Measurements from ENCODE around the gene CCM2.

The CCM2 gene

DNA sequence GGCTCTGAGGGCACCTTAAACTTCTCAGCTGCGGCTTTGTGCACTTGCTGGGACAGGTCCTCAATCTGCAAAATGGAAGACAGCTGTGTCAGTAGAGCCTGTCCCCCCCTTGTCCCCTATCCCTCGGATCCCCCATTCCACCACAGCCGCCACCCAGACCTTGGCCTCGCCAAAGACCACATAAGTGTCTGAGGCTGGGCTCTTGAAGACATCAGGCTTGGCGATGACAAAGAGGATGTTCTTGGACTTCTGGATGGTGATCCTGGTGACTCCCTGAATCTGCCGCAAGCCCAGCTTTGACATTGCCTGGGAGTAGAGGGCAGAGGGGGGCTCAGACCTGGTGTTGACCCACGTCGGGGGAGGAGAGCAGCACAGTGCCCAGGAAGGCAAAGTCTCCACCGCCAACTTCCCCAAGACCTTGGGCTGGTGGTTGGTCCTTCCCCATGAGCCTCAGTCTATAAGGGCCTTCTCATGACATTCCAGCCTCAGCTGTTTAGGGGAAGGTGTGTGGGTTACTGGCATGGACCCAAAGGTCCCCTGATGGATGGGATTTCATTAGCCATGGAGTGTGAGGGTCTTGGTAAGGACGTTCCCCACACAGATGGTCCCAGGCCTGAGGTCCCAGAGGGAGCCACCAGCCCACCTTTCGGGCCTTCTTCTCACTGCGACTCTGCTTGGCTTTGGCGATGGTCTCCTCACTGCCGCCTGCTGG lies 81.1 kb downstream of the CCM2 start:
- H3K27ac ChIP-seq (ENCODE audit: low read depth, low read length), result no peak overlapping the region
- H3K4me3 ChIP-seq (ENCODE audit: low read depth in 1 of 2, low read length in 2 of 2), result no peak overlapping the region
- H3K9me3 ChIP-seq (ENCODE audit: control insufficient read depth in 1 of 2, low read length in 2 of 2), result no peaks in the 10 kb centered on the region
- no peak overlapping the region for H3K9ac ChIP-seq (ENCODE audit: low read depth in 1 of 2, low read length in 2 of 2)
- peaks cover 4 to 17% of the 10 kb centered on the region in 2 donors for H3K36me3 ChIP-seq (ENCODE audit: control insufficient read depth in 1 of 2, insufficient read depth in 2 of 2, low read length in 2 of 2)
- no peaks in the 10 kb centered on the region for H3K27me3 ChIP-seq (ENCODE audit: control insufficient read depth in 1 of 2, insufficient read depth in 2 of 2, low read length in 2 of 2)
- H3K4me1 ChIP-seq (ENCODE audit: control insufficient read depth in 1 of 2, insufficient read depth in 2 of 2, low read length in 2 of 2), result no peaks in the 10 kb centered on the region

DNA sequence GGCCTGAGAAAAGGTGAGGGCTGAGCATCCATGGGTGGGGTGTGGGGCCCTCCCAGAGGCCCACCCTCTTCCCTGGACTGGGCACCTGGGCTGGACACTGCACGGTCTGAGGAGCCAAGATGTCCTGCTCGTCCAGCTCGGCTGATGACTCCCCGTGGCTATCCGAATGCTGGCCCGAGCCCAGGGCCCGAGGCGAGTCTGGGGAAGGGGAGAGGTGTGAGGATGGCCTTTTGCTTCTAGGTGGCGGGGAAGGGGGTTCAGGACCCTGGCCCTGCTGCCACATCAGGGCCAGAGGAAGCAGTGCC lies 81.6 kb downstream of the CCM2 start:
- H3K27ac ChIP-seq (ENCODE audit: low read depth, low read length), result no peak overlapping the region
- H3K27me3 ChIP-seq (ENCODE audit: control insufficient read depth in 1 of 2, insufficient read depth in 2 of 2, low read length in 2 of 2), result no peaks in the 10 kb centered on the region
- H3K4me1 ChIP-seq (ENCODE audit: control insufficient read depth in 1 of 2, insufficient read depth in 2 of 2, low read length in 2 of 2), result no peaks in the 10 kb centered on the region
- no peaks in the 10 kb centered on the region for H3K9me3 ChIP-seq (ENCODE audit: control insufficient read depth in 1 of 2, low read length in 2 of 2)
- peaks cover 0 to 12% of the 10 kb centered on the region in 2 donors for H3K36me3 ChIP-seq (ENCODE audit: control insufficient read depth in 1 of 2, insufficient read depth in 2 of 2, low read length in 2 of 2)
- no peak overlapping the region for H3K4me3 ChIP-seq (ENCODE audit: low read depth in 1 of 2, low read length in 2 of 2)
- no peak overlapping the region for H3K9ac ChIP-seq (ENCODE audit: low read depth in 1 of 2, low read length in 2 of 2)

DNA sequence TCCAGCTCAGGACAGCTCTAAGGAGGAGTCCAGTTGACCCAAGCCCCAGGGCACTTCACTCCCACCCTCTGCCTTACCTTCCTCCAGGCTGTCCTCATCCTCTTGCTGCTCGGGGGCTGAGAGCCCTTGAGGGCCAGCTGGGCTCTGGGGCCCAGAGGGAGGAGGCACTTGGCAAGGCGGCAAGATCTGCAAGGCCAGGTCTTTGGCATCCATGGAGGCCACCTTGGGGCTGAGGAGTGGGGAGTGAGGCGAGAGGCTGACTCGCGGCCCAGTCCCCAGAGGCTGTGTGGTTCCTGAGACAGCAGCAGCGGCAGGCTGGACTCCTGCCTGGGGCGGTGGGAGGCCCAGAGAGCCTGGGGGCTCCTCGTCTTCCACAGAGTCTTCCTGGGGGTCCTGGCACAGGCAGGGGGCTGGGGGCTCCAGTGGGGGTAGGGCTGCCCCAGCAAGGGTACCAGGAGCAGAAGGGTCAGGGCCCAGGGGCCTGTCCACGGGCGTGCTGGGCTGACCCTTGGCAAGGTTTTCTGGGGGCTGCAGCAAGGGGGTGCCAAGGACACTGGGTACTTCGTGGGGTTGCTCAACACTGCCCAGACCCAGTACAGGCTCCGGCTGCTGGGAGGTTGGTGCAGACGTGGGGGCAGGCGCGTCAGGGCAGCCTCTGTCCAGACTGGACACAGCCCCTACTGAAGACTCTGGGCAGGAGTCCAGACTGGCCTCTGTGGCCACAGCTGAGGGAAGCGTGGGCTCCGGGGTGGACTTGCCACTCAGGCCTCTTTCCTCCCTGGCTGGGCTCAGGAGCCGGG lies 82.2 kb downstream of the CCM2 start:
- Histone ChIP-seq H3K36me3 (ENCODE audit: control insufficient read depth in 1 of 2, insufficient read depth in 2 of 2, low read length in 2 of 2) (peaks cover 0 to 7% of the 10 kb centered on the region in 2 donors), H3K9ac (ENCODE audit: low read depth in 1 of 2, low read length in 2 of 2) (no peak overlapping the region), H3K4me3 (ENCODE audit: low read depth in 1 of 2, low read length in 2 of 2) (no peak overlapping the region)

DNA sequence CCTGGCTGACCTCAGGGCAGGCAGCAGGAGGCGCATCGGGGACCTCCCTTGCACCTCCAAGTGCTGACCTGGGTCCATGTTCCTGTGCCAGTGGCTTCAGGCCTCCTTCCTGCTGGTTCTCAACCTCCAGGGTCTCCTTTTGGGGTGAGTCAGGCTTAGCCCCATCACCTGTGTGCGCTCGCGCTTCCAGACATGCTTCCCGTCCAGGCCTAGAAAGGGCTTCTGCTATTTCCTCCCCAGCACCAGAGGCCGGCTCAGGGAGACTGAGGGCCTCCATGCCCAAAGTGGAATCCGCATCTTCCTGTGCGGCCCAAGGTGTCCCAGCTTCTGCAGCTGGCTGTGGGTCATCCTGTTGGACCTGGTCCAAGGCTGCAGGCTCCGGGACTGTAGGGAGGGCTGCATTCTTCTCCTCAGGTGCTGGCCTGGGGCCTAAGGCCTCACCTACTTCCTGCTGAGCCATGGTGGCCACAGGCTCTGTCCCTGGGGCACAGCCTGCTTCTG lies 82.9 kb downstream of the CCM2 start:
- Histone ChIP-seq H3K4me1 (ENCODE audit: control insufficient read depth in 1 of 2, insufficient read depth in 2 of 2, low read length in 2 of 2) (no peaks in the 10 kb centered on the region), H3K9ac (ENCODE audit: low read depth in 1 of 2, low read length in 2 of 2) (no peak overlapping the region), H3K27ac (ENCODE audit: low read depth, low read length) (no peak overlapping the region)

More for the DNA sequence above, 82.2 kb downstream of the CCM2 start:
- Histone ChIP-seq H3K9me3 (ENCODE audit: control insufficient read depth in 1 of 2, low read length in 2 of 2) (no peaks in the 10 kb centered on the region), H3K4me1 (ENCODE audit: control insufficient read depth in 1 of 2, insufficient read depth in 2 of 2, low read length in 2 of 2) (no peaks in the 10 kb centered on the region), H3K27me3 (ENCODE audit: control insufficient read depth in 1 of 2, insufficient read depth in 2 of 2, low read length in 2 of 2) (no peaks in the 10 kb centered on the region), H3K27ac (ENCODE audit: low read depth, low read length) (no peak overlapping the region)

DNA sequence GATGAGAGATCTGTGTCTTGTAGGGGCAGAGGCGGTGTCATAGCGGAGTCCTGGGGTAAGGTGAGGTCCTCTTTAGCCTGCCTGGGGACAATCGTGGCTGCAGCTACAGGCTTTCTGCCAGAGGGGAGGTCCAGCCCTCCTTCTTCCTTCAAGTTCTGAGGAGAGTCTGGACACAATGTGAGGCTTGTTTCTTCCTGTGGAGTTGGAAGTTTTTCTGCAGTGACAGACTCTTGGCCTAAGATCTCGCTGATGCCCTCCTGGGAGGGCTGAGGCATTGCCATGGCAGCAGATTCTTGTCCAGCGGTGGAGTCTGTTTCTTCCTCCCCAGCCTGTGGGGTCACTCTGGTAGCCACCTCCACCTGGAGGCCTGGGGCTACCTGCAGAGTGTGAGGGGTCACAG lies 84.3 kb downstream of the CCM2 start:
- Histone ChIP-seq H3K27ac (ENCODE audit: low read depth, low read length) (no peak overlapping the region), H3K9me3 (ENCODE audit: control insufficient read depth in 1 of 2, low read length in 2 of 2) (no peaks in the 10 kb centered on the region), H3K9ac (ENCODE audit: low read depth in 1 of 2, low read length in 2 of 2) (no peak overlapping the region), H3K4me1 (ENCODE audit: control insufficient read depth in 1 of 2, insufficient read depth in 2 of 2, low read length in 2 of 2) (no peaks in the 10 kb centered on the region), H3K4me3 (ENCODE audit: low read depth in 1 of 2, low read length in 2 of 2) (no peak overlapping the region), H3K36me3 (ENCODE audit: control insufficient read depth in 1 of 2, insufficient read depth in 2 of 2, low read length in 2 of 2) (no peaks in the 10 kb centered on the region), H3K27me3 (ENCODE audit: control insufficient read depth in 1 of 2, insufficient read depth in 2 of 2, low read length in 2 of 2) (peaks cover 4 to 6% of the 10 kb centered on the region in 2 donors)

More for the DNA sequence above, 82.9 kb downstream of the CCM2 start:
- H3K36me3 ChIP-seq (ENCODE audit: control insufficient read depth in 1 of 2, insufficient read depth in 2 of 2, low read length in 2 of 2), result peaks cover 0 to 4% of the 10 kb centered on the region in 2 donors
- no peak overlapping the region for H3K4me3 ChIP-seq (ENCODE audit: low read depth in 1 of 2, low read length in 2 of 2)
- no peaks in the 10 kb centered on the region for H3K9me3 ChIP-seq (ENCODE audit: control insufficient read depth in 1 of 2, low read length in 2 of 2)
- H3K27me3 ChIP-seq (ENCODE audit: control insufficient read depth in 1 of 2, insufficient read depth in 2 of 2, low read length in 2 of 2), result peaks cover 0 to under 1% of the 10 kb centered on the region in 2 donors

DNA sequence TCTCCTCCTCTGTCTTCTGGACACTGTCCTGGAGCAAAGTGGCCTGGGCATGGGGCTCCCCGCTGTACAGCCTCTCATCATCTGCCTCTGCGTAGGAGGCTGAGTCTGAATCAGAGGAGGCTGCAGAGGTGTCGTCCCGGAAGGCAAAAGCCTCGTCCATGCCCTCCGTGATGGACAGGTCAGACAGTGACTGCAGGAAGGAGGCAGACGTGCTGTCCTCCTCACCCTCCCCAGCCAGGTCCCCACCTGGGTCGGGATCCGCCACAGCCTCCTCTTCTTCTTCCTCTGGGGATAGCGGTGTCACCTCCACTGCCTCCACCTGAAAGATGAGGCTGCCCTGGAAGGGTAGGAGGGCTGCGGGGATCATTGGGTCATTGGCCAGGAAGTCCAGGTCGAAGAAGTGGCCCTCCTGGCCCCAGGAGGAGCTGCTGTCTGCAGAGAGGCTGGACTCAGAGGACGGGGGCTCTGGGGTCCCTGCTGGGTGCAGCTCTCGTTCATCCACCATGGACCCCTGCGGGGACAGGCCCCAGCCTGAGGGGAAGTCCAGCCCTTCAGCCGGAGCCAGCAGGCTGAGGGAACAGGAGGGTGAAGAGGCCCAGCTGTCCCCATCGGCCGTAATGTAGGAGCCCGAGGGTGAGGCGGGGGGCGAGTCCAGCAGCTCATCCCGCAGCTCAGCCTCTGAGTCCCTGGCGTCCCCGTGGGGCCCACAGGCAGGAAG lies 85.1 kb downstream of the CCM2 start:
- Histone ChIP-seq H3K9me3 (ENCODE audit: control insufficient read depth in 1 of 2, low read length in 2 of 2) (no peaks in the 10 kb centered on the region), H3K4me1 (ENCODE audit: control insufficient read depth in 1 of 2, insufficient read depth in 2 of 2, low read length in 2 of 2) (no peaks in the 10 kb centered on the region), H3K36me3 (ENCODE audit: control insufficient read depth in 1 of 2, insufficient read depth in 2 of 2, low read length in 2 of 2) (no peaks in the 10 kb centered on the region), H3K27me3 (ENCODE audit: control insufficient read depth in 1 of 2, insufficient read depth in 2 of 2, low read length in 2 of 2) (peaks cover 6 to 9% of the 10 kb centered on the region in 2 donors), H3K9ac (ENCODE audit: low read depth in 1 of 2, low read length in 2 of 2) (no peak overlapping the region), H3K4me3 (ENCODE audit: low read depth in 1 of 2, low read length in 2 of 2) (no peak overlapping the region), H3K27ac (ENCODE audit: low read depth, low read length) (no peak overlapping the region)

DNA sequence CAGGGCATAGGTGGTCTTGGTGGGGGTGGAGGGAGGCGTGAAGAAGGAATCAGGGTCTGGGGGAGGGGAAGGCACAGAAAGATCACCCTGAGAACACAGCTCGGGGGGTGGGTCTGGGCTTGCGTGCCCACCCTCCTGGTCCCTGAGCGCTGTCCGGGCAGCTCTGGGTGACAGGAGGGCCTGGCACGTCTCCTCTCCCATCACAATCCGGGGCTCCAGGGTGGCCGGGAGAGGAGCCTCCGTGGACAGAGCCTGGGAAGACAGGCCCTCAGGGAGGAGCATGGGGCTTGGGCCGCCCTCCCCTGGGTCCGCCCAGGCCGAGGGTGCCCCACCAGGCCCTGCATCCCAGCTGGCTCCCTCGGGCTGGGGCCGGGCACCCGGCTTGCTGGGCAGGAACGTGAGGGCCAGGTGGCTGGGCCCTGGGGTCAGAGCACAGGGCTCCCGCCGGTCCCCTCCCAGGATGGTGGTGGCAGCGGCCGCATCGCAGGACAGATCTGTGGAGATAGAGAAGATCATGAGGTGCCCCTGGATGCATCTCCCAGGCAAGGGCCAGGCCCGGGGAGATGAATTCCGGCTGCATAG lies 85.7 kb downstream of the CCM2 start:
- H3K36me3 ChIP-seq (ENCODE audit: control insufficient read depth in 1 of 2, insufficient read depth in 2 of 2, low read length in 2 of 2), result no peaks in the 10 kb centered on the region
- H3K4me3 ChIP-seq (ENCODE audit: low read depth in 1 of 2, low read length in 2 of 2), result no peak overlapping the region
- H3K9ac ChIP-seq (ENCODE audit: low read depth in 1 of 2, low read length in 2 of 2), result no peak overlapping the region
- no peaks in the 10 kb centered on the region for H3K4me1 ChIP-seq (ENCODE audit: control insufficient read depth in 1 of 2, insufficient read depth in 2 of 2, low read length in 2 of 2)
- peaks cover 6 to 9% of the 10 kb centered on the region in 2 donors for H3K27me3 ChIP-seq (ENCODE audit: control insufficient read depth in 1 of 2, insufficient read depth in 2 of 2, low read length in 2 of 2)
- no peaks in the 10 kb centered on the region for H3K9me3 ChIP-seq (ENCODE audit: control insufficient read depth in 1 of 2, low read length in 2 of 2)
- H3K27ac ChIP-seq (ENCODE audit: low read depth, low read length), result no peak overlapping the region

DNA sequence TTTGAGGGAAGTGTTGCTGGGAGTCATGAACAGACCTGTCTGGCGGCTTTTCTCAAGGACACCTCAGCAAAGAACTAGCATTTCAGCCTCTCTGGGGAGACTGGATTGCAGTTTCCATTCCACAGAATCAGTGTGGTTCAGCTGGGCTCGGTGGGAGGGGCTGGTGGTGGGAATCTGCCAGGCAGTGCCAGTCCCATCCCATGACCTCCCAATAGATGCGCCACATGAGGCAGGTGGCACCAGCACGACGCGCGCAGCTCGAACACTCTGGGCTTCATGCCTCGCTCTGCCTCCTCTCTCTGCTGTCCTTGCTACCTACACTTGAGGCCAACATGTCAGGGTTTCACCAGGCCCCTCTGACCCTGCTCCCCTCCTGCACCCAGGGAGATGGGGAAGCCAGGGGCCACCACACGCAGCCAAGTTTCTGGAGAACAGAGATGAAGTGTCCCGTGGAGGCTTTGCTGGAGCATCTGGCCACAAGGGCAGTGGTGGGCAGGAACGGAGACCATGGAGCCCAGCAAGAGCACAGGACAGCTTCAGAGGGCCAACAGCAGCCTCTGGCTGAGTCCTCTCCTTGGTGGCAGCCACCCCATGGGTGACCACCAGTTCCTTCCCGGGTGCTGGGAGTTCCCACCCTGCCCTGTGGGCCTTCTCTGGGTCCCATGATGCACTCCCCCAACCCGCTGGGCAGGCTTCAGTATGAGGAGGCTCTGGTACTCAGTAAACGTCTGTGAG lies 86.5 kb downstream of the CCM2 start:
- no peaks in the 10 kb centered on the region for H3K4me1 ChIP-seq (ENCODE audit: control insufficient read depth in 1 of 2, insufficient read depth in 2 of 2, low read length in 2 of 2)

DNA sequence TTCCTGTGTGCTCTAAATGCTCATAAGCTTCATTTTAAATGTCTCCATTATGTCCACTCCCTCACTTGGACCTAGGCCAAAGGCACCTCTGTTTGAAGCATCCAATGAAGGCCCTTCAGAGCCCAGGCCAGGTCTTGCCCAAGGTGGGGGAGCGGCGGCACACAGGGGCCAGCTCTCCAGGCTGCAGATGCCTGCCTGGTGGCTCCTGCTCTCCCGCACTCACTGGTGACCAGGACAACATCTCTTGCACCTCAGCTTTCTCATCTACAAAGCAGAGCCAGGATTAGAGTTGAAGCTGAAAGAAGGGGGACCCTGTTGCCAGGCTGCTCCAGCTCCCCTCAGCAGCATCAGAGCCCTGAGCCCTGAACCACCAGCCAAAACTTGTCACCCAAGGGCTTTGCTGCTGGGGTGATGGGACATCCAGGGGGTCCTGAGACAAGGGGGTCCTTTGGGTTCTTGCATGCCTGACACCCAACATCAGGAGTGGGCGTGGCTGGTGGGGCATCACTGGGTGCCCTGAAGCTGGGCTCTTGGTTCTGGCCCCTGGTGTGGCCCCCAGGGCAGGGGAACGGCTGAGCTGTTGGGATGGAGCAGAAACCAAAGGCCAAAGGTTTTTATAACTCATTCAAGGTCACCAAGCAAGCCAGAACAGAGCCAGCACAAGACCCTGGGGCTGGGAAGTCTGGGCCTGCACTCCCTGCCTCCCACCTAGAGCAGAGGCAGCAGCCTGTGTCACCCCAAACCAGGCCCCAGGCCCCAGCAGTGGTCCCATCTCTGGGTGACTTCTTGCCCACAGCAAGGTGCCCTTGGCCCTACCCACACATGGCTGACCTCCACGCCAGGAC lies 87.5 kb downstream of the CCM2 start:
- Histone ChIP-seq H3K4me3 (ENCODE audit: low read depth in 1 of 2, low read length in 2 of 2) (no peak overlapping the region), H3K9me3 (ENCODE audit: control insufficient read depth in 1 of 2, low read length in 2 of 2) (no peaks in the 10 kb centered on the region), H3K27ac (ENCODE audit: low read depth, low read length) (no peak overlapping the region), H3K9ac (ENCODE audit: low read depth in 1 of 2, low read length in 2 of 2) (no peak overlapping the region), H3K36me3 (ENCODE audit: control insufficient read depth in 1 of 2, insufficient read depth in 2 of 2, low read length in 2 of 2) (no peaks in the 10 kb centered on the region), H3K27me3 (ENCODE audit: control insufficient read depth in 1 of 2, insufficient read depth in 2 of 2, low read length in 2 of 2) (peaks cover 6 to 9% of the 10 kb centered on the region in 2 donors), H3K4me1 (ENCODE audit: control insufficient read depth in 1 of 2, insufficient read depth in 2 of 2, low read length in 2 of 2) (no peaks in the 10 kb centered on the region)

More for the DNA sequence above, 86.5 kb downstream of the CCM2 start:
- no peak overlapping the region for H3K4me3 ChIP-seq (ENCODE audit: low read depth in 1 of 2, low read length in 2 of 2)
- H3K9me3 ChIP-seq (ENCODE audit: control insufficient read depth in 1 of 2, low read length in 2 of 2), result no peaks in the 10 kb centered on the region
- no peak overlapping the region for H3K9ac ChIP-seq (ENCODE audit: low read depth in 1 of 2, low read length in 2 of 2)
- no peak overlapping the region for H3K27ac ChIP-seq (ENCODE audit: low read depth, low read length)
- no peaks in the 10 kb centered on the region for H3K36me3 ChIP-seq (ENCODE audit: control insufficient read depth in 1 of 2, insufficient read depth in 2 of 2, low read length in 2 of 2)
- peaks cover 6 to 9% of the 10 kb centered on the region in 2 donors for H3K27me3 ChIP-seq (ENCODE audit: control insufficient read depth in 1 of 2, insufficient read depth in 2 of 2, low read length in 2 of 2)

Data from duodenal mucosa (tissue), 2 donors.